Measurements from ENCODE around the gene SIGLEC8. TPM values are rescaled to one million over a fixed set of nuclear protein-coding genes. Genes with fewer than 3 reads are reported as not detected.

The SIGLEC8 gene
- total and polyA plus RNA-seq, 2 of the 8 experiments (the other 6 are each of a cell fraction or from before 2014, with no cell fraction given) = not detected

GRCh38 chr19:51448411-51449016 lies 9.7 kb downstream of the SIGLEC8 start:
- no peaks in the 10 kb centered on the region for H3K4me1 ChIP-seq (replicated peaks in 1 of 4; ENCODE audit: control insufficient read depth in 3 of 4, insufficient read depth in 4 of 4, low read length in 3 of 4)
- no peak overlapping the region for H2BK5ac ChIP-seq (ENCODE audit: low read depth, low read length)
- H4K8ac ChIP-seq (ENCODE audit: extremely low read depth, insufficient read depth, low read length) = no peak overlapping the region
- no peaks in the 10 kb centered on the region for H3K79me2 ChIP-seq (ENCODE audit: control insufficient read depth in 1 of 2, insufficient read depth in 2 of 2, low read length in 2 of 2)
- peaks cover 18 to 28% of the 10 kb centered on the region in 2 experiments for H3K9me3 ChIP-seq (ENCODE audit: insufficient read depth in 2 of 2, low read depth in 1 of 2, low read length in 1 of 2)
- no peak overlapping the region for H3K4me3 ChIP-seq (ENCODE audit: extremely low read depth in 1 of 4, insufficient read depth in 2 of 4, low read depth in 3 of 4, low read length in 4 of 4)
- H3K56ac ChIP-seq (replicated peaks; ENCODE audit: insufficient read length, low read depth, low read length) = no peak overlapping the region
- H3K79me1 ChIP-seq (ENCODE audit: low read depth, low read length) = no peaks in the 10 kb centered on the region
- no peak for DNase-seq (ENCODE audit: low read depth in 1 of 2, low spot score in 2 of 2)
- no peak overlapping the region for H3K4ac ChIP-seq (replicated peaks; ENCODE audit: insufficient read length, low read depth, low read length)
- no peak overlapping the region for H2BK12ac ChIP-seq (ENCODE audit: low read depth, low read length)
- no peak overlapping the region for H2AFZ ChIP-seq (ENCODE audit: low read length)
- no peak overlapping the region for H4K5ac ChIP-seq (ENCODE audit: insufficient read length, low read depth, low read length)
- H2BK120ac ChIP-seq (replicated peaks; ENCODE audit: low read depth, low read length) = no peak overlapping the region
- no peak overlapping the region for H2BK15ac ChIP-seq (ENCODE audit: low read length)
- no peaks in the 10 kb centered on the region for H3K36me3 ChIP-seq (ENCODE audit: control insufficient read depth in 2 of 4, insufficient read depth in 4 of 4, low read length in 3 of 4)
- ChIA-PET POLR2A (ENCODE audit: partially characterized antibody) (no interaction called here), CTCF (ENCODE audit: partially characterized antibody) (interaction anchor here (5.2 kb wide), 1 partner anchor 11 kb away, joined by 25 read pairs; no protein-coding TSS in a partner anchor)
- no peak overlapping the region for H3K14ac ChIP-seq (ENCODE audit: insufficient read length)
- H2BK20ac ChIP-seq (ENCODE audit: low read length) = no peak overlapping the region
- H3K18ac ChIP-seq (ENCODE audit: extremely low read depth, low read length) = no peak overlapping the region
- no peak overlapping the region for H3K4me2 ChIP-seq (ENCODE audit: insufficient read depth in 1 of 2, low read depth in 2 of 2, low read length in 2 of 2)
- no peak overlapping the region for H3K23ac ChIP-seq (ENCODE audit: insufficient read length)
- no peak overlapping the region for H3K27ac ChIP-seq (ENCODE audit: low read depth, low read length)
- no peak overlapping the region for H2AK5ac ChIP-seq (ENCODE audit: low read depth, low read length)
- no peak overlapping the region for H3K9ac ChIP-seq (replicated peaks in 1 of 4; ENCODE audit: extremely low read depth in 1 of 4, low read depth in 3 of 4, low read length in 3 of 4)
- H3K27me3 ChIP-seq (replicated peaks in 1 of 4; ENCODE audit: control insufficient read depth in 3 of 4, extremely low read depth in 1 of 4, insufficient read depth in 3 of 4, low read length in 3 of 4) = no peaks in the 10 kb centered on the region
- 83% methylated on average over 13 of the region's 13 CpGs; no CpG with 5 or more reads in 1 of the 2 experiments for WGBS, 2 experiments (ENCODE audit: extremely low coverage in 1 of 2, insufficient coverage in 1 of 2, insufficient read length in 1 of 2, insufficient replicate concordance in 2 of 2, low coverage in 1 of 2, low lambda C conversion rate in 2 of 2, missing lambda C conversion rate in 1 of 2)
- FAIRE-seq = no peak
- H4K91ac ChIP-seq (replicated peaks; ENCODE audit: insufficient read length, low read length) = no peak overlapping the region
- H4K20me1 ChIP-seq (replicated peaks in 1 of 2; ENCODE audit: control insufficient read depth in 1 of 2, insufficient read depth in 2 of 2, low read length in 2 of 2) = no peaks in the 10 kb centered on the region
- H3K23me2 ChIP-seq (ENCODE audit: low read depth, low read length) = no peaks in the 10 kb centered on the region
- TF ChIP-seq TAF7 (optimal IDR thresholded peaks at IDR 0.05; ENCODE audit: borderline replicate concordance, low read depth, low read length) (no peak), RBBP5 (IDR thresholded peaks at IDR 0.05; ENCODE audit: borderline replicate concordance, low read depth, low read length) (no peak), MAFK (IDR thresholded peaks at IDR 0.05; ENCODE audit: low read depth, low read length) (no peak), GTF2F1 (IDR thresholded peaks at IDR 0.05; ENCODE audit: borderline replicate concordance, low read depth, low read length) (no peak), ATF3 (IDR thresholded peaks at IDR 0.05; ENCODE audit: insufficient read depth, low read depth, low read length) (no peak), RNF2 (IDR thresholded peaks at IDR 0.05; ENCODE audit: borderline replicate concordance, low read depth, low read length, missing control alignments, poor library complexity, severe bottlenecking) (no peak), PHF8 (conservative IDR thresholded peaks at IDR 0.05; ENCODE audit: low read depth, low read length) (no peak), RXRA (IDR thresholded peaks at IDR 0.05; ENCODE audit: insufficient read depth, low read depth, low read length) (no peak), SP4 (IDR thresholded peaks at IDR 0.05; ENCODE audit: low read length) (no peak), BRCA1 (IDR thresholded peaks at IDR 0.05; ENCODE audit: low read depth, low read length) (no peak), SAP30 (IDR thresholded peaks at IDR 0.05; ENCODE audit: insufficient read depth, insufficient replicate concordance, low read length) (no peak), SUZ12 (IDR thresholded peaks at IDR 0.05; ENCODE audit: low read length) (no peak)

Measured in H1 (cell line).